ENCODE measurements around the gene CNGA4.
"Not testable (repeated sequence)": the region's sequence is repeated elsewhere in the genome, so short reads cannot be mapped to it uniquely, and the experiment has no call there.

DNA sequence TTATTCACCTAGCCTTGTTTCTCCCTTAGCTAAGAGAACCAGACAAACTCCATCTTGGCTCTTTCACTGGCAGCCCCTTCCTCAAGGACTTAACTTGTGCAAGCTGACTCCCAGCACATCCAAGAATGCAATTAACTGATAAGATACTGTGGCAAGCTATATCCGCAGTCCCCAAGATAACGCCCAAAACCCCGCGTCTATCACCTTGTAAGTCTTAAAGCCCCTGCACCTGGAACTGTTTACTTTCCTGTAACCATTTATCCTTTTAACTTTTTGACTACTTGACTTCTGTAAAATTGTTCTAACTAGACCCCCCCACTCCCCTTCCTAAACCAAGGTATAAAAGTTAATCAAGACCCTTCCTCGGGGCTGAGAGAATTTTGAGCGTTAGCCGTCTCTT lies 41.9 kb downstream of the CNGA4 start:
- TF ChIP-seq CTCF (conservative IDR thresholded peaks at IDR 0.05 in 1 of 2, IDR thresholded peaks at IDR 0.05 in 1 of 2; ENCODE audit: extremely low read depth in 1 of 2, insufficient read depth in 1 of 2, low read depth in 1 of 2, low read length in 2 of 2); EZH2 (IDR thresholded peaks at IDR 0.05; ENCODE audit: borderline replicate concordance, low read length): not testable (repeated sequence)

Measured in mammary epithelial cell (primary cell).